GM23248 (cell line): ENCODE results near the gene PPIG. TPM values are rescaled to one million over a fixed set of nuclear protein-coding genes. Genes with fewer than 3 reads are reported as not detected.
"Not testable (repeated sequence)": the region's sequence is repeated elsewhere in the genome, so short reads cannot be mapped to it uniquely, and the experiment has no call there.

Experiments
- DNase-seq: peaks from one replicate; pipeline ENCODE4 v3.0.0-alpha.2; 2015
- H2AFZ ChIP-seq: fragments of 200-600 bp; sonication (generic); 2 replicates; pipeline ENCODE4 v1.6.1; 2016; ENCODE audit warnings: antibody characterized with exemption
- H3F3A ChIP-seq: fragments of 200-600 bp; sonication (generic); 2 replicates; pipeline ENCODE4 v1.6.1; 2016; ENCODE audit warnings: mild to moderate bottlenecking, antibody characterized with exemption, mixed run types; ENCODE audit not compliant: insufficient read depth
- H3K27ac ChIP-seq: fragments of 200-600 bp; sonication (generic); 2 replicates; pipeline ENCODE4 v1.5.1; 2016; ENCODE audit warnings: mild to moderate bottlenecking
- H3K27me3 ChIP-seq: fragments of 200-600 bp; sonication (generic); replicated peaks from 2 replicates; pipeline ENCODE4 v1.6.1; 2016; ENCODE audit warnings: mild to moderate bottlenecking; ENCODE audit not compliant: insufficient read depth
- H3K36me3 ChIP-seq: fragments of 200-600 bp; sonication (generic); 2 replicates; pipeline ENCODE4 v1.6.1; 2016; ENCODE audit warnings: low read depth, mild to moderate bottlenecking
- H3K4me1 ChIP-seq: fragments of 200-600 bp; sonication (generic); 2 replicates; pipeline ENCODE4 v1.6.1; 2016; ENCODE audit warnings: mild to moderate bottlenecking; ENCODE audit not compliant: insufficient read depth
- H3K4me2 ChIP-seq: fragments of 200-600 bp; sonication (generic); one replicate; pipeline ENCODE4 v1.6.1; 2016; ENCODE audit warnings: mild to moderate bottlenecking; ENCODE audit not compliant: unreplicated experiment
- H3K4me3 ChIP-seq: fragments of 200-600 bp; sonication (generic); 2 replicates; pipeline ENCODE4 v1.5.1; 2016; ENCODE audit warnings: mild to moderate bottlenecking
- H3K79me2 ChIP-seq: fragments of 200-600 bp; sonication (generic); 2 replicates; pipeline ENCODE4 v1.6.1; 2016; ENCODE audit warnings: mild to moderate bottlenecking; ENCODE audit not compliant: insufficient read depth
- H3K9ac ChIP-seq: fragments of 200-600 bp; sonication (generic); 2 replicates; pipeline ENCODE4 v1.6.1; 2016; ENCODE audit warnings: mild to moderate bottlenecking
- H3K9me2 ChIP-seq: fragments of 200-600 bp; sonication (generic); 2 replicates; pipeline ENCODE4 v1.6.1; 2016; ENCODE audit warnings: mixed run types, mild to moderate bottlenecking, moderate library complexity; ENCODE audit not compliant: insufficient read depth
- H3K9me3 ChIP-seq: fragments of 200-600 bp; sonication (generic); one replicate; pipeline ENCODE4 v1.6.1; 2017; ENCODE audit warnings: low read depth
- H4K20me1 ChIP-seq: fragments of 200-600 bp; sonication (generic); 2 replicates; pipeline ENCODE4 v1.6.0; 2016; ENCODE audit not compliant: insufficient read depth
- EZH2 ChIP-seq: fragments of 200-600 bp; sonication (generic); IDR thresholded peaks from 2 replicates; pipeline ENCODE4 v1.6.1; 2018; ENCODE audit warnings: antibody characterized with exemption, mild to moderate bottlenecking; ENCODE audit not compliant: insufficient read depth, poor library complexity, severe bottlenecking
- EZH2phosphoT487 ChIP-seq: fragments of 200-600 bp; sonication (generic); IDR thresholded peaks from 2 replicates; pipeline ENCODE4 v1.6.1; 2018; ENCODE audit warnings: antibody characterized with exemption, moderate library complexity, mild to moderate bottlenecking, low read depth; ENCODE audit not compliant: insufficient read depth
- WGBS, 2 experiments: methylation state at CpG; one replicate each; pipeline ENCODE4 v1.1.6; 2015 to 2017; ENCODE audit warnings: low lambda C conversion rate in 2 of 2, low coverage in 1 of 2; ENCODE audit errors: missing lambda C conversion rate in 2 of 2; 5-methylcytosine and 5-hydroxymethylcytosine counted together
- in situ Hi-C: fragments of 300-500 bp; cut with MboI; formaldehyde crosslinking; loops from 2 replicates; pipeline ENCODE4 v1.15.0; 2020
- polyA plus RNA-seq: library from polyadenylated mRNA; unstranded; fragments of >200 nt; fragmentation: Nextera tagmentation; extraction: Ambion mirVana; gene quantifications from 2 replicates; pipeline ENCODE4 v1.2.1, GENCODE V29; 2016
- total RNA-seq: library from RNA; depleted of rRNA; stranded (reverse); fragments of >200 nt; shearing (Covaris generic); gene quantifications from 2 replicates; pipeline ENCODE4 v1.2.3, GENCODE V29; 2014

Gene PPIG
- total and polyA plus RNA-seq, 2 experiments from 2014 or later: 23.0 to 51.3 TPM

DNA sequence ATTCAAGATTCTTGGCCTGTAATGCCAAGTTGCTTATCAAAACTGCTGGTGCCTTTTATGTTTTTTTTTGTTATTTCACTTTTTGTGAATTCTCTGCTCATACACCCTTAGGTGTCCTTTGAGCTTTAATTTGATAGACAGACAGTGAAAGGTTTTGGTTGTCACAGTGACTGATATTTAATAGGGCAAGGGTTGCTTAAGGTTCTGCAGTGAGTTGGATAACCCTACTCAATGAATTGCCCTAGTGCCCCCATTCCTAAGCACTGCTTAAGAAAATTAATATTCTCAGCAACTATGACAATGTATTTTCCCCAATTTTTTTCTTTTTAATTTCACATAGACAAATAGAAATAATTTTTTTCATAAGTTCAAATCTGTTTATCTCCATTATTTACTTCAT lies 15.4 kb downstream of the PPIG start:
- Histone ChIP-seq H3K9me3 (no peaks in the 10 kb centered on the region), H3K27ac (no peak overlapping the region), H3K27me3 (no peaks in the 10 kb centered on the region), H3K4me3 (no peak overlapping the region), H3K4me2 (no peak overlapping the region), H3K79me2 (peaks cover 100% of the 10 kb centered on the region), H3F3A (no peaks in the 10 kb centered on the region), H3K9ac (no peak overlapping the region), H3K9me2 (no peaks in the 10 kb centered on the region), H3K4me1 (no peaks in the 10 kb centered on the region), H4K20me1 (peaks cover 11% of the 10 kb centered on the region), H2AFZ (no peak overlapping the region), H3K36me3 (0 out of 2 replicates have a peak, but pooled peaks cover 3% of the 10 kb centered on the region)
- DNase-seq: no peak
- in situ Hi-C loops: no loop called here
- TF ChIP-seq EZH2phosphoT487 (no peak), EZH2 (no peak)

DNA sequence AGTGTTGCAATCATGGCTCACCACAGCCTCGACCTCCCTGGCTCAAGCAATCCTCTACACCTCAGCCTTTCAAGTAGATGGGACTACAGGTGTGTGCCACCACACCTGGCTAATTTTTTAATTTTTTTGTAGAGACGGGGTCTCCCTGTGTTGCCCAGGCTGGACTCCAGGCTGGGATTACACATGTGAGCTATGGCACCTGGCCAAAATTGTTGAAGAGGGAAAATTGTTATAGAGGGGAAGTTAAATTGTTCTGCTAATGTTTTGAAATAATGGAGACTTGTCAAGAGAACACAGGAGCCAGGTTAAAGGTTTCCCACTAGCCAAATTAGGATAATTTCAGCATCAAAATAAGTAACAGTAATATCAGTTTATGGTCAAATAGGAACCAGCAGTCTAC lies 25.1 kb downstream of the PPIG start:
- no peaks in the 10 kb centered on the region for H4K20me1 ChIP-seq
- H3K79me2 ChIP-seq: peaks cover 41% of the 10 kb centered on the region
- no peaks in the 10 kb centered on the region for H3K27me3 ChIP-seq
- H3K4me3 ChIP-seq: no peak overlapping the region
- no peak overlapping the region for H3K9ac ChIP-seq
- no peak for DNase-seq
- H3K9me2 ChIP-seq: no peaks in the 10 kb centered on the region
- no peak overlapping the region for H3K4me2 ChIP-seq
- no peak overlapping the region for H3K27ac ChIP-seq
- TF ChIP-seq EZH2phosphoT487 (no peak), EZH2 (no peak)
- whole genome bisulfite sequencing, 2 experiments: 76 to 78% methylated on average over 2 of the region's 2 CpGs
- H3K9me3 ChIP-seq: no peaks in the 10 kb centered on the region
- peaks cover 7% of the 10 kb centered on the region; the same call in 1 of the 2 replicates for H3F3A ChIP-seq
- no peaks in the 10 kb centered on the region for H3K4me1 ChIP-seq
- H2AFZ ChIP-seq: no peak overlapping the region
- in situ Hi-C loops: no loop called here
- H3K36me3 ChIP-seq: peaks cover 80% of the 10 kb centered on the region

DNA sequence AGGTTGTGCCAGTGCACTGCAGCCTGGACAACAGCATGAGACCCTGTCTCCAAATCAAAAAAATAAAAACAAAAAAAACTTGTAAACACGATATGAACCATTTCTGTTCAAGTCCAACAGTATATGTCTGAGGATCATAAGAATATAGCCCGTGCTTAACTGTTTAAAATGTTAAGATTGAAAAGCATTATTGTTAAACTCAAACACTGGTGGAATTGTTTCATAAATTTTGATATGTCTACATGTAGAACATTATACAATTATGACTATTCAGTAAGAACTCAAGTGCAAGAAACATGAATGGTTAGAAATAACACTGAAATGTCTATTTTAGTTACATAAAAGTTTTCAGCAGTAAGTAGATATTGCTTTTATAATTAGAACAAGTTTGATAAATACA lies 29.7 kb downstream of the PPIG start:
- Histone ChIP-seq H3K4me1 (no peaks in the 10 kb centered on the region), H3K9ac (no peak overlapping the region), H3F3A (peaks cover 7% of the 10 kb centered on the region; the same call in 1 of the 2 replicates), H3K27me3 (no peaks in the 10 kb centered on the region), H3K9me3 (no peaks in the 10 kb centered on the region), H3K4me2 (no peak overlapping the region), H3K36me3 (peaks cover 77% of the 10 kb centered on the region), H3K79me2 (peaks cover 71% of the 10 kb centered on the region), H3K9me2 (no peaks in the 10 kb centered on the region), H2AFZ (no peak overlapping the region), H4K20me1 (no peaks in the 10 kb centered on the region), H3K4me3 (no peak overlapping the region), H3K27ac (no peak overlapping the region)
- 95 to 96% methylated on average over 2 of the region's 2 CpGs for WGBS, 2 experiments
- TF ChIP-seq EZH2: no peak
- no peak for TF ChIP-seq EZH2phosphoT487
- no peak for DNase-seq
- in situ Hi-C loops: no loop called here

- not testable (repeated sequence) for H3K4me3 ChIP-seq
Measured at GRCh38 chr2:169615982-169616381, 31.8 kb downstream of the PPIG start.

GRCh38 chr2:169619946-169620345 lies 35.8 kb downstream of the PPIG start:
- peaks cover 42% of the 10 kb centered on the region for H3K36me3 ChIP-seq
- H3K9me3 ChIP-seq: no peaks in the 10 kb centered on the region
- H3K4me2 ChIP-seq: no peak overlapping the region
- TF ChIP-seq EZH2phosphoT487 (no peak), EZH2 (no peak)
- H2AFZ ChIP-seq: no peak overlapping the region
- in situ Hi-C loops: no loop called here
- peaks cover 93% of the 10 kb centered on the region for H3K79me2 ChIP-seq
- H3K9me2 ChIP-seq: no peaks in the 10 kb centered on the region
- no peaks in the 10 kb centered on the region for H3F3A ChIP-seq
- no peak overlapping the region for H3K9ac ChIP-seq
- H3K4me1 ChIP-seq: peaks cover 6% of the 10 kb centered on the region; the same call in 1 of the 2 replicates
- 7% methylated on average over 3 of the region's 3 CpGs for WGBS, 2 experiments
- H3K27ac ChIP-seq: no peak overlapping the region
- no peaks in the 10 kb centered on the region for H3K27me3 ChIP-seq
- H4K20me1 ChIP-seq: no peaks in the 10 kb centered on the region
- peak; percentile 6 for DNase-seq
- H3K4me3 ChIP-seq: no peak overlapping the region

More at GRCh38 chr2:169615982-169616381, 31.8 kb downstream of the PPIG start:
- in situ Hi-C loops, H3K27ac ChIP-seq, H4K20me1 ChIP-seq, H3K27me3 ChIP-seq, DNase-seq, H2AFZ ChIP-seq, H3F3A ChIP-seq, H3K4me2 ChIP-seq, H3K4me1 ChIP-seq, H3K9me3 ChIP-seq, H3K9ac ChIP-seq, H3K9me2 ChIP-seq: not testable (repeated sequence)
- WGBS, 2 experiments: 96 to 100% methylated on average over 1 of the region's 1 CpG
- Histone ChIP-seq H3K36me3 (peaks cover 57% of the 10 kb centered on the region), H3K79me2 (peaks cover 83% of the 10 kb centered on the region)
